ENCODE measurements around the gene ARNT2. TPM values are rescaled to one million over a fixed set of nuclear protein-coding genes. Genes with fewer than 3 reads are reported as not detected.

ARNT2 gene
- total RNA-seq, 1 experiment from 2014 or later: 16.8 TPM

- intact Hi-C loops (cut with micrococcal nuclease; ENCODE audit: unreplicated experiment) (no loop called here), in situ Hi-C loops (cut with HindIII; ENCODE audit: low pct_unique_long_range_greater_than_20kb, low sequenced_read_pairs) (no loop called here)
- Histone ChIP-seq H3K9me3 (ENCODE audit: control insufficient read depth, insufficient read depth, low read depth, low read length) (peaks cover 4% of the 10 kb centered on the region; the same call in 1 of the 2 replicates), H3K27me3 (ENCODE audit: control insufficient read depth, insufficient read depth, low read length) (peaks cover 2% of the 10 kb centered on the region; the same call in 1 of the 2 replicates), H3K27ac (ENCODE audit: low read length) (no peak overlapping the region), H3K4me1 (ENCODE audit: control insufficient read depth, insufficient read depth, low read length) (no peaks in the 10 kb centered on the region), H3K36me3 (ENCODE audit: control insufficient read depth, insufficient read depth, low read length) (no peaks in the 10 kb centered on the region), H3K4me3 (ENCODE audit: low read depth in 2 of 2, low read length in 2 of 2) (no peak overlapping the region)
- TF ChIP-seq REST (IDR thresholded peaks at IDR 0.05; ENCODE audit: insufficient read depth in 1 of 2, low read depth in 2 of 2, low read length in 1 of 2): no peak
- TF ChIP-seq TCF7L2 (IDR thresholded peaks at IDR 0.05; ENCODE audit: low read depth, low read length): no peak
- TF ChIP-seq SIN3A (IDR thresholded peaks at IDR 0.05; ENCODE audit: borderline replicate concordance, insufficient read depth, low read depth, low read length): no peak
- TF ChIP-seq CTCF (IDR thresholded peaks at IDR 0.05): no peak
- no peak for TF ChIP-seq POLR2AphosphoS5 (IDR thresholded peaks at IDR 0.05; ENCODE audit: low read depth, low read length)
- ATAC-seq (no peak), DNase-seq (ENCODE audit: low read depth, low spot score) (no peak)
- CTCF ChIA-PET: interaction anchor here (0.6 kb wide), 1 partner anchor 1317 kb away, joined by 3 read pairs; no protein-coding TSS in a partner anchor
- POLR2A ChIA-PET: no interaction called here
- no TSS peak for BruUV-seq (replicated peaks)
Measured at GRCh38 chr15:80367661-80368060, 36.5 kb upstream of the ARNT2 start.

DNA sequence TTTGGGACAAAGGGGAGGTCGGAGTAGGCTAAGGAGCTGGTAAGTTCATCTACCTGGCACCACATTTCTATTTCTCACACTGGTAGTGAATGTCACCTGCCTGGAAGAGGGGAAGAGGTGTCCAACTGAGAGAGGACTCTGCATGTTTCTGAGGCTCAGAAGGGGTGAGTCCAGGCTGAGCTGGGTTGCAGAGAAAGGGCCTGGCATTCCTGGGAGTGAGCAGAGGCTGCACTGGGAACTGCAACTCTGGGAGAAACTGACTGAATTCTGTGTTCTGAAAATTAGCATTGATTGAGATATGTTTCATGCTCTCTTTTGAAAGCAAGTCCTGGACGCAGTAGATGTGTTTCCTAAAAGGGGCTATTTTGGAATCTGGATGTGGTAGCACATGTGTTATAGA, 32.3 kb upstream of the ARNT2 start:
- Histone ChIP-seq H3K27ac (ENCODE audit: low read length) (no peak overlapping the region), H3K4me3 (ENCODE audit: low read depth in 2 of 2, low read length in 2 of 2) (no peak overlapping the region), H3K27me3 (ENCODE audit: control insufficient read depth, insufficient read depth, low read length) (peaks cover 10% of the 10 kb centered on the region), H3K36me3 (ENCODE audit: control insufficient read depth, insufficient read depth, low read length) (no peaks in the 10 kb centered on the region), H3K4me1 (ENCODE audit: control insufficient read depth, insufficient read depth, low read length) (no peaks in the 10 kb centered on the region), H3K9me3 (ENCODE audit: control insufficient read depth, insufficient read depth, low read depth, low read length) (peaks cover 4% of the 10 kb centered on the region; the same call in 1 of the 2 replicates)
- no peak for ATAC-seq
- TF ChIP-seq CTCF (IDR thresholded peaks at IDR 0.05) (no peak), SIN3A (IDR thresholded peaks at IDR 0.05; ENCODE audit: borderline replicate concordance, insufficient read depth, low read depth, low read length) (no peak), TCF7L2 (IDR thresholded peaks at IDR 0.05; ENCODE audit: low read depth, low read length) (no peak), REST (IDR thresholded peaks at IDR 0.05; ENCODE audit: insufficient read depth in 1 of 2, low read depth in 2 of 2, low read length in 1 of 2) (no peak), POLR2AphosphoS5 (IDR thresholded peaks at IDR 0.05; ENCODE audit: low read depth, low read length) (no peak)
- in situ Hi-C loops (cut with HindIII; ENCODE audit: low pct_unique_long_range_greater_than_20kb, low sequenced_read_pairs) (no loop called here), intact Hi-C loops (cut with micrococcal nuclease; ENCODE audit: unreplicated experiment) (no loop called here)
- POLR2A ChIA-PET: no interaction called here
- BruUV-seq (replicated peaks): no TSS peak
- CTCF ChIA-PET: no interaction called here
- no peak for DNase-seq (ENCODE audit: low read depth, low spot score)
